Upper lobe of left lung (tissue), 4 donors: ENCODE data around the gene SIVA1.

ENCODE experiments used
- CTCF ChIP-seq, 6 experiments: fragments of 450-650 bp in 4 of 6; fragments of 200-600 bp in 2 of 6; sonication (generic) in 2 of 6; IDR thresholded peaks; one replicate each; pipeline ENCODE4 v1.5.1; 2016 to 2019; ENCODE audit warnings: antibody characterized with exemption in 6 of 6
- POLR2A ChIP-seq, 4 donors: fragments of 450-650 bp; IDR thresholded peaks; one replicate each; pipeline ENCODE4 v1.5.1; 2016 to 2017; ENCODE audit warnings: antibody characterized with exemption in 4 of 4, mild to moderate bottlenecking in 2 of 4
- POLR2AphosphoS5 ChIP-seq, 2 donors: sonication (generic); formaldehyde crosslinking; IDR thresholded peaks; one replicate each; pipeline ENCODE4 v1.5.1; 2017; ENCODE audit warnings: antibody characterized with exemption in 2 of 2

- TF ChIP-seq POLR2A (IDR thresholded peaks at IDR 0.05) (no peak), CTCF (IDR thresholded peaks at IDR 0.05) (no peak), POLR2AphosphoS5 (IDR thresholded peaks at IDR 0.05) (no peak)
Observed at GRCh38 chr14:104703269-104703668, 49.7 kb upstream of the SIVA1 start.
